Measurements from ENCODE around the gene DLD.

DLD gene

DNA sequence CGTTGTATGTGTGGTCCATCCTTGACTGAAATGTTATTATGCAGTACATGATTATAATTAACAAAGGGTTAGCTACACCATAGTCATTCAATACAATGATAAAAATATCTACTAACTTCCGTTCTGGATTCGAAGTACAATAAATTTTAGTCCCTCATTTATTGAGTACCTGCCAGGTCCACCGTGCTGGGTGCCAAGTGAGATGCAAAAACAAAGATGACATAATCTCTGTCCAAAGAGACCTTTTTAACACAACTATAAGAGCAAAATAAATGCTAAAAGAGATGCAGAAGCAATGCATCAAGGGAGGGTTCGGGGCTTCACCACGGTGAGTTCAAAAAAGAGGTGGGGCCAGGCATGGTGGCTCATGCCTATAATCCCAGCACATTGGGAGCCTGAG, 78.9 kb downstream of the DLD start:
- Histone ChIP-seq H3K23ac (ENCODE audit: low read length in 2 of 2) (no peak overlapping the region), H3K27ac (ENCODE audit: low read length, poor library complexity, severe bottlenecking) (no peak overlapping the region), H2AK5ac (ENCODE audit: low read length, severe bottlenecking) (no peak overlapping the region), H3K14ac (ENCODE audit: low read length in 2 of 2) (no peak overlapping the region), H2BK120ac (ENCODE audit: low read depth, low read length) (no peak overlapping the region), H4K8ac (ENCODE audit: low read length) (no peak overlapping the region), H3K4me3 (ENCODE audit: insufficient read depth in 1 of 2, low read depth in 1 of 2, low read length in 2 of 2) (no peak overlapping the region), H3K4ac (ENCODE audit: low read depth in 1 of 2, low read length in 2 of 2) (peak overlapping the region in 1 of 2 experiments; percentile 15), H3K4me1 (ENCODE audit: control insufficient read depth, insufficient read depth, low read depth, low read length) (peaks cover 7% of the 10 kb centered on the region), H2BK5ac (ENCODE audit: low read depth, low read length, poor library complexity, severe bottlenecking) (no peak overlapping the region), H3K18ac (ENCODE audit: low read depth in 1 of 2, low read length in 2 of 2) (no peak overlapping the region), H3K36me3 (ENCODE audit: control insufficient read depth in 1 of 2, insufficient read depth in 2 of 2, low read depth in 1 of 2, low read length in 2 of 2) (peaks cover 45 to 78% of the 10 kb centered on the region in 2 experiments), H3K79me1 (replicated peaks; ENCODE audit: low read length, poor library complexity, severe bottlenecking) (peaks cover 3% of the 10 kb centered on the region), H2BK15ac (ENCODE audit: low read depth, poor library complexity, severe bottlenecking) (no peak overlapping the region), H3K9ac (ENCODE audit: low read length) (no peak overlapping the region), H3K27me3 (ENCODE audit: control insufficient read depth in 1 of 2, insufficient read depth in 1 of 2, low read length in 2 of 2) (no peaks in the 10 kb centered on the region), H3K4me2 (ENCODE audit: low read length, poor library complexity, severe bottlenecking) (no peak overlapping the region), H2AFZ (ENCODE audit: low read depth, low read length) (no peak overlapping the region), H2BK12ac (ENCODE audit: low read length in 2 of 2) (no peak overlapping the region), H3K9me3 (ENCODE audit: control insufficient read depth, low read length) (no peaks in the 10 kb centered on the region), H4K91ac (ENCODE audit: low read length) (no peak overlapping the region)
- DNase-seq, result no peak
- WGBS, result 97% methylated on average over 5 of the region's 6 CpGs

Measured in mesenchymal stem cell (in vitro differentiated cells and primary cell).